Measurements from ENCODE around the gene PRRX1.

GRCh38 chr1:170672316-170672715 is 8.4 kb downstream of the PRRX1 start:
- TF ChIP-seq ZNF274 (IDR thresholded peaks at IDR 0.05; ENCODE audit: low read depth, low read length) (no peak), YY1 (IDR thresholded peaks at IDR 0.05; ENCODE audit: insufficient read depth, insufficient read length) (no peak), SUZ12 (IDR thresholded peaks at IDR 0.05; ENCODE audit: extremely low read depth, insufficient read depth, insufficient read length) (no peak)
